Measurements from ENCODE around the gene LMTK2. TPM values are rescaled to one million over a fixed set of nuclear protein-coding genes. Genes with fewer than 3 reads are reported as not detected.

Gene LMTK2
- total RNA-seq, 1 experiment from 2014 or later = 37.1 TPM

DNA sequence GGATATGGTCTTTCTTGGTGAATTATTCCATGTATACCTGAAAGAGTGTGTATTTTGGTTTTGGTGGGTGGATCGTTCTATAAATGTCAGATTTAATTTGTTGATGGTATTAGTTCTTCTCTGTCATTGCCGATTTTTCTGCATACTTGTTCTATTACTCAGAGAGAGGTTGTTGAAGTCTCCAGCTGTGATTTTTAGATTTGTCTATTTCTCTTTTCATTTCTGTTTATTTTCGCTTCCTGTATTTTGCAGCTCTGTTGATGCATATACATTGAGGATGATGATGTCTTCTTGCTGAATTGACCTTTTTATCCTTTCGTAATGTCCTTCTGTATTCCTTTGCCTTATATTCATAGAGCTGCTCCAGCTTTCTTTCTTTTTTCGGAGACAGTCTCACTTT is 92.5 kb downstream of the LMTK2 start:
- Histone ChIP-seq H2AFZ (no peak overlapping the region), H3K79me2 (ENCODE audit: low read depth) (peaks cover 19% of the 10 kb centered on the region), H4K20me1 (ENCODE audit: insufficient read depth) (peaks cover 28% of the 10 kb centered on the region), H3K27ac (no peak overlapping the region), H3F3A (ENCODE audit: insufficient read depth, low read depth) (peaks cover 6% of the 10 kb centered on the region; the same call in 1 of the 2 replicates), H3K4me2 (no peak overlapping the region), H3K9me3 (ENCODE audit: insufficient read depth, low read depth) (no peaks in the 10 kb centered on the region), H3K4me1 (replicated peaks; ENCODE audit: insufficient read depth) (no peaks in the 10 kb centered on the region), H3K27me3 (ENCODE audit: insufficient read depth, low read depth) (no peaks in the 10 kb centered on the region), H3K4me3 (no peak overlapping the region), H3K9me2 (ENCODE audit: insufficient read depth) (no peaks in the 10 kb centered on the region), H3K36me3 (ENCODE audit: low read depth) (0 out of 2 replicates have a peak, but pooled peaks cover 4% of the 10 kb centered on the region)
- TF ChIP-seq, protein P1, sequence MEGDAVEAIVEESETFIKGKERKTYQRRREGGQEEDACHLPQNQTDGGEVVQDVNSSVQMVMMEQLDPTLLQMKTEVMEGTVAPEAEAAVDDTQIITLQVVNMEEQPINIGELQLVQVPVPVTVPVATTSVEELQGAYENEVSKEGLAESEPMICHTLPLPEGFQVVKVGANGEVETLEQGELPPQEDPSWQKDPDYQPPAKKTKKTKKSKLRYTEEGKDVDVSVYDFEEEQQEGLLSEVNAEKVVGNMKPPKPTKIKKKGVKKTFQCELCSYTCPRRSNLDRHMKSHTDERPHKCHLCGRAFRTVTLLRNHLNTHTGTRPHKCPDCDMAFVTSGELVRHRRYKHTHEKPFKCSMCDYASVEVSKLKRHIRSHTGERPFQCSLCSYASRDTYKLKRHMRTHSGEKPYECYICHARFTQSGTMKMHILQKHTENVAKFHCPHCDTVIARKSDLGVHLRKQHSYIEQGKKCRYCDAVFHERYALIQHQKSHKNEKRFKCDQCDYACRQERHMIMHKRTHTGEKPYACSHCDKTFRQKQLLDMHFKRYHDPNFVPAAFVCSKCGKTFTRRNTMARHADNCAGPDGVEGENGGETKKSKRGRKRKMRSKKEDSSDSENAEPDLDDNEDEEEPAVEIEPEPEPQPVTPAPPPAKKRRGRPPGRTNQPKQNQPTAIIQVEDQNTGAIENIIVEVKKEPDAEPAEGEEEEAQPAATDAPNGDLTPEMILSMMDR (conservative IDR thresholded peaks at IDR 0.05) = no peak
- intact Hi-C loops (cut with micrococcal nuclease; ENCODE audit: unreplicated experiment) = no loop called here
- POLR2A ChIA-PET (ENCODE audit: unreplicated experiment) = interaction anchor here (0.7 kb wide), 1 partner anchor 19 kb away, joined by 10 read pairs; no protein-coding TSS in a partner anchor
- no peak for DNase-seq
- no TSS peak for BruUV-seq (replicated peaks)
- CTCF ChIA-PET = interaction anchor here (0.6 kb wide), 1 partner anchor 1049 kb away, joined by 9 read pairs; no protein-coding TSS in a partner anchor

DNA sequence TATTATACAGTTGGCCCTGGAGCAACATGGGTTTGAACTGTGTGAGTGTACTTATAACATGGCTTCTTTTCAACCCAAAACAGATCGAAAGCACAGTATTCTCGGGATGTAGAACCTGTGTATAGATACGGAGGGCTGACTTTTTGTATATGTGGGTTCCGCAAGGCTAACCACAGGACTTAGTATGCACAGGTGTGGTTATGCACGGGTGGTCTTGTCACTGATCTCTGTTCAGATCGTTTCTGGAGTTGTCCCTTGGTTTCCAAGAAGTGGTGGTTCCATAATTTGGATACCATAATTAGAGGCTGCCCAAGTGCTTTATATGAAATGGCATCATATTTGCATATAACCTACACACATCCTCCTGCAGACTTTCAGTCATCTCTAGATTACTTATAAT is 93.7 kb downstream of the LMTK2 start:
- H3K36me3 ChIP-seq (ENCODE audit: low read depth) = 0 out of 2 replicates have a peak, but pooled peaks cover 4% of the 10 kb centered on the region

GRCh38 chr7:98202367-98203195 is 95.9 kb downstream of the LMTK2 start:
- no peaks in the 10 kb centered on the region for H3K4me1 ChIP-seq (replicated peaks; ENCODE audit: insufficient read depth)
- H3K79me2 ChIP-seq (ENCODE audit: low read depth) = peaks cover 19% of the 10 kb centered on the region
- BruUV-seq (replicated peaks) = no TSS peak
- H3K4me2 ChIP-seq = no peak overlapping the region
- H3K27me3 ChIP-seq (ENCODE audit: insufficient read depth, low read depth) = no peaks in the 10 kb centered on the region
- no peak for TF ChIP-seq EZH2 (IDR thresholded peaks at IDR 0.05; ENCODE audit: low read depth)
- no peak overlapping the region for H3K27ac ChIP-seq
- no peak overlapping the region for H3K4me3 ChIP-seq
- H4K20me1 ChIP-seq (ENCODE audit: insufficient read depth) = peaks cover 14% of the 10 kb centered on the region
- H3K36me3 ChIP-seq (ENCODE audit: low read depth) = 0 out of 2 replicates have a peak, but pooled peaks cover 4% of the 10 kb centered on the region
- ChIA-PET POLR2A (ENCODE audit: unreplicated experiment) (no interaction called here), CTCF (no interaction called here)
- DNase-seq = no peak
- no peak overlapping the region for H2AFZ ChIP-seq
- intact Hi-C loops (cut with micrococcal nuclease; ENCODE audit: unreplicated experiment) = no loop called here
- H3K9me2 ChIP-seq (ENCODE audit: insufficient read depth) = no peaks in the 10 kb centered on the region
- H3K9me3 ChIP-seq (ENCODE audit: insufficient read depth, low read depth) = no peaks in the 10 kb centered on the region
- H3F3A ChIP-seq (ENCODE audit: insufficient read depth, low read depth) = peaks cover 6% of the 10 kb centered on the region; the same call in 1 of the 2 replicates

More for the DNA sequence above, 93.7 kb downstream of the LMTK2 start:
- Histone ChIP-seq H3K4me1 (replicated peaks; ENCODE audit: insufficient read depth) (no peaks in the 10 kb centered on the region), H3K79me2 (ENCODE audit: low read depth) (peaks cover 19% of the 10 kb centered on the region), H3K9me3 (ENCODE audit: insufficient read depth, low read depth) (no peaks in the 10 kb centered on the region), H3F3A (ENCODE audit: insufficient read depth, low read depth) (peaks cover 6% of the 10 kb centered on the region; the same call in 1 of the 2 replicates), H3K4me2 (no peak overlapping the region), H3K9me2 (ENCODE audit: insufficient read depth) (no peaks in the 10 kb centered on the region), H2AFZ (no peak overlapping the region), H4K20me1 (ENCODE audit: insufficient read depth) (peaks cover 28% of the 10 kb centered on the region), H3K27ac (no peak overlapping the region), H3K4me3 (no peak overlapping the region), H3K27me3 (ENCODE audit: insufficient read depth, low read depth) (no peaks in the 10 kb centered on the region)
- DNase-seq = no peak
- no TSS peak for BruUV-seq (replicated peaks)
- TF ChIP-seq, protein P1 (conservative IDR thresholded peaks at IDR 0.05) = no peak
- no peak for TF ChIP-seq EZH2 (IDR thresholded peaks at IDR 0.05; ENCODE audit: low read depth)
- ChIA-PET POLR2A (ENCODE audit: unreplicated experiment) (no interaction called here), CTCF (no interaction called here)
- intact Hi-C loops (cut with micrococcal nuclease; ENCODE audit: unreplicated experiment) = no loop called here

Data from PC-9 (cell line).